SK-N-SH (cell line): Measurements from ENCODE around the gene EXOC8. TPM values are rescaled to one million over a fixed set of nuclear protein-coding genes. Genes with fewer than 3 reads are reported as not detected.

Experiments
- CTCF ChIA-PET: fragments of 300-600, 350-600 bp; formaldehyde crosslinking; extraction: SDS; loops from one replicate; lab custom pipeline; 2021; lab: Yijun Ruan, JAX
- POLR2A ChIA-PET: fragments of 350-600 bp; sonication (Branson Sonifier 250); formaldehyde crosslinking; extraction: SDS; loops from one replicate; lab custom pipeline; 2020; ENCODE audit warnings: antibody characterized with exemption, inconsistent platforms; lab: Yijun Ruan, JAX
- DNase-seq: peaks from one replicate; pipeline ENCODE4 v3.0.0; 2012
- H2AFZ ChIP-seq: fragments of 200-600 bp; sonication (generic); 2 replicates; pipeline ENCODE4 v1.8.1; 2016; ENCODE audit warnings: antibody characterized with exemption, mild to moderate bottlenecking, low read depth
- H3F3A ChIP-seq: fragments of 200-600 bp; sonication (generic); replicated peaks from 2 replicates; pipeline ENCODE3; 2016; ENCODE audit warnings: antibody characterized with exemption, mild to moderate bottlenecking; ENCODE audit not compliant: insufficient read depth
- H3K27ac ChIP-seq, 2 experiments: fragments of 200-500 bp in 1 of 2; fragments of 200-600 bp in 1 of 2; sonication (Bioruptor generic) in 1 of 2; sonication (generic), shearing (Covaris generic) in 1 of 2; 2 replicates each; pipeline versions ENCODE4 v1.5.1 to v1.6.1; 2014 to 2016; ENCODE audit warnings: low read depth in 2 of 2, inconsistent platforms in 1 of 2, low read length in 1 of 2, mild to moderate bottlenecking in 1 of 2, mixed read lengths in 1 of 2
- H3K27me3 ChIP-seq: fragments of 200-600 bp; sonication (generic), shearing (Covaris generic); 2 replicates; pipeline ENCODE4 v1.6.1; 2016; ENCODE audit warnings: mixed run types; ENCODE audit not compliant: insufficient read depth
- H3K36me3 ChIP-seq, 2 experiments: fragments of 200-500 bp in 1 of 2; fragments of 200-600 bp in 1 of 2; sonication (Bioruptor generic) in 1 of 2; sonication (generic) in 1 of 2; replicated peaks in 1 of 2; 2 replicates each; pipeline versions ENCODE3 to v1.5.1; 2014 to 2016; ENCODE audit warnings: low read length in 1 of 2, mild to moderate bottlenecking in 1 of 2; ENCODE audit not compliant: insufficient read depth in 2 of 2, control insufficient read depth in 1 of 2
- H3K4me1 ChIP-seq, 2 experiments: fragments of 200-500 bp in 1 of 2; fragments of 200-600 bp in 1 of 2; sonication (Bioruptor generic) in 1 of 2; sonication (generic), shearing (Covaris generic) in 1 of 2; 2 replicates each; pipeline versions ENCODE4 v1.5.1 to v1.6.1; 2014 to 2016; ENCODE audit warnings: low read depth in 1 of 2, low read length in 1 of 2, mixed run types in 1 of 2; ENCODE audit not compliant: insufficient read depth in 2 of 2, control insufficient read depth in 1 of 2
- H3K4me2 ChIP-seq: fragments of 200-600 bp; sonication (generic), shearing (Covaris generic); 2 replicates; pipeline ENCODE4 v1.6.1; 2017; ENCODE audit warnings: mixed run types
- H3K4me3 ChIP-seq, 2 experiments: fragments of 200-500 bp in 1 of 2; fragments of 200-600 bp in 1 of 2; sonication (Bioruptor generic) in 1 of 2; sonication (generic), shearing (Covaris generic) in 1 of 2; 2 replicates each; pipeline versions ENCODE4 v1.5.1 to v1.8.1; 2014 to 2016; ENCODE audit warnings: low read depth in 2 of 2, inconsistent platforms in 1 of 2, low read length in 1 of 2, mild to moderate bottlenecking in 1 of 2, mixed read lengths in 1 of 2, moderate library complexity in 1 of 2
- H3K79me2 ChIP-seq: fragments of 200-600 bp; sonication (generic); 2 replicates; pipeline ENCODE4 v1.8.1; 2017; ENCODE audit warnings: mild to moderate bottlenecking; ENCODE audit not compliant: insufficient read depth
- H3K9ac ChIP-seq: fragments of 200-600 bp; sonication (generic); 2 replicates; pipeline ENCODE4 v1.6.1; 2017; ENCODE audit warnings: mixed run types
- H3K9me2 ChIP-seq: fragments of 200-600 bp; sonication (generic); 2 replicates; pipeline ENCODE4 v1.6.1; 2017; ENCODE audit warnings: mixed run types
- H3K9me3 ChIP-seq: fragments of 200-600 bp; sonication (generic); 2 replicates; pipeline ENCODE4 v1.6.1; 2017; ENCODE audit warnings: mixed run types, mild to moderate bottlenecking, moderate library complexity
- H4K20me1 ChIP-seq: fragments of 200-600 bp; sonication (generic); 2 replicates; pipeline ENCODE4 v1.6.1; 2017; ENCODE audit warnings: mild to moderate bottlenecking, mixed run types; ENCODE audit not compliant: insufficient read depth
- EP300 ChIP-seq, 2 experiments: IDR thresholded peaks; 2 replicates each; pipeline versions ENCODE4 v1.4.0 to v1.6.1; 2012; ENCODE audit warnings: borderline replicate concordance in 1 of 2, low read depth in 1 of 2, low read length in 1 of 2
- FOXJ3 ChIP-seq: sonication (generic); formaldehyde crosslinking; IDR thresholded peaks from 2 replicates; pipeline ENCODE4 v1.5.1; 2020; ENCODE audit warnings: mild to moderate bottlenecking, missing genetic modification reagents
- GABPA ChIP-seq: IDR thresholded peaks from 2 replicates; pipeline ENCODE4 v1.4.0; 2012; ENCODE audit warnings: low read depth, mild to moderate bottlenecking
- IRF3 ChIP-seq: fragments of 150-350 bp; IDR thresholded peaks from 2 replicates; pipeline ENCODE4 v1.6.1; 2016; ENCODE audit warnings: mild to moderate bottlenecking, low read depth, low read length
- MAX ChIP-seq: IDR thresholded peaks from 2 replicates; pipeline ENCODE4 v1.4.0; 2012; ENCODE audit warnings: low read depth
- MEF2A ChIP-seq: IDR thresholded peaks from 2 replicates; pipeline ENCODE4 v1.4.0; 2012; ENCODE audit warnings: low read depth, borderline replicate concordance
- MXI1 ChIP-seq: IDR thresholded peaks from 2 replicates; pipeline ENCODE4 v1.6.1; 2012; ENCODE audit warnings: mild to moderate bottlenecking, low read depth, low read length, improper control_type of control experiment
- NFIC ChIP-seq: IDR thresholded peaks from 2 replicates; pipeline ENCODE4 v1.4.0; 2012; ENCODE audit warnings: borderline replicate concordance
- NRF1 ChIP-seq: IDR thresholded peaks from 2 replicates; pipeline ENCODE4 v1.6.1; 2012; ENCODE audit warnings: low read depth, mild to moderate bottlenecking, low read length
- PBX3 ChIP-seq: IDR thresholded peaks from 2 replicates; pipeline ENCODE4; 2012
- REST ChIP-seq: IDR thresholded peaks from 2 replicates; pipeline ENCODE4 v1.6.1; 2012; ENCODE audit warnings: mild to moderate bottlenecking, low read depth, low read length, moderate library complexity
- RFX5 ChIP-seq: IDR thresholded peaks from 2 replicates; pipeline ENCODE4 v1.6.1; 2012; ENCODE audit warnings: mild to moderate bottlenecking, improper control_type of control experiment, low read length
- SMC3 ChIP-seq: IDR thresholded peaks from 2 replicates; pipeline ENCODE4 v1.6.1; 2012; ENCODE audit warnings: low read depth, low read length, improper control_type of control experiment
- TCF12 ChIP-seq: IDR thresholded peaks from 2 replicates; pipeline ENCODE4 v1.4.0; 2012
- YY1 ChIP-seq: IDR thresholded peaks from 2 replicates; pipeline ENCODE4 v1.4.0; 2012; ENCODE audit warnings: low read depth, mild to moderate bottlenecking
- WGBS: methylation state at CpG from one replicate; pipeline ENCODE4 v1.1.6; 2017; ENCODE audit warnings: low lambda C conversion rate; 5-methylcytosine and 5-hydroxymethylcytosine counted together
- polyA plus RNA-seq, 3 experiments: library from polyadenylated mRNA; depleted of rRNA; stranded (reverse); fragments of >200 nt; gene quantifications; 2 replicates each; pipeline ENCODE4 v1.2.3, GENCODE V29; 2012

Gene EXOC8
- polyA plus RNA-seq, 1 of the 3 experiments (the other 2 are of a cell fraction): 2.1 TPM

GRCh38 chr1:231334952-231335351 is 2.7 kb downstream of the EXOC8 start:
- H3K79me2 ChIP-seq: peaks cover 78% of the 10 kb centered on the region
- no peak overlapping the region for H3K27ac ChIP-seq
- ChIA-PET CTCF (interaction anchor here (0.6 to 1.3 kb wide), 5 partner anchors 19 to 271 kb away, joined by 3 to 4 read pairs (median 3); no protein-coding TSS in a partner anchor), POLR2A (no interaction called here)
- H2AFZ ChIP-seq: no peak overlapping the region
- peak overlapping the region; percentile 98 for H3K4me2 ChIP-seq
- DNase-seq: no peak
- H3K4me3 ChIP-seq: peak overlapping the region; percentile 56 to 98
- no peaks in the 10 kb centered on the region for H3K9me3 ChIP-seq
- no peaks in the 10 kb centered on the region for H3K9me2 ChIP-seq
- no peak for TF ChIP-seq GABPA
- TF ChIP-seq PBX3: no peak
- TF ChIP-seq YY1: no peak
- TF ChIP-seq REST: no peak
- no peak for TF ChIP-seq RFX5
- TF ChIP-seq NRF1: no peak
- TF ChIP-seq SMC3: no peak
- no peak for TF ChIP-seq MAX
- no peak for TF ChIP-seq MEF2A
- peaks cover 27 to 33% of the 10 kb centered on the region in 2 experiments for H3K36me3 ChIP-seq
- H3K4me1 ChIP-seq: peaks cover 13 to 44% of the 10 kb centered on the region in 2 experiments; a peak in 3 of 4 replicates
- peaks cover 42% of the 10 kb centered on the region for H4K20me1 ChIP-seq
- no peaks in the 10 kb centered on the region for H3K27me3 ChIP-seq
- 78% methylated on average over 6 of the region's 6 CpGs for WGBS
- peaks cover 7% of the 10 kb centered on the region for H3F3A ChIP-seq
- H3K9ac ChIP-seq: peak overlapping the region; percentile 30; the same call in 1 of the 2 replicates

- H3K4me2 ChIP-seq: peak overlapping the region; percentile 98
- H3K27me3 ChIP-seq: no peaks in the 10 kb centered on the region
- no peaks in the 10 kb centered on the region for H3K9me3 ChIP-seq
- H3K4me1 ChIP-seq: peaks cover 13 to 38% of the 10 kb centered on the region in 2 experiments; a peak in 3 of 4 replicates
- peaks cover 42% of the 10 kb centered on the region for H4K20me1 ChIP-seq
- peak overlapping the region; percentile 30; the same call in 1 of the 2 replicates for H3K9ac ChIP-seq
- H3K36me3 ChIP-seq: peaks cover 27 to 33% of the 10 kb centered on the region in 2 experiments
- DNase-seq: no peak
- no peak overlapping the region for H3K27ac ChIP-seq
- WGBS: 100% methylated on average over 1 of the region's 1 CpG
- CTCF ChIA-PET: interaction anchor here (0.6 to 1.3 kb wide), 5 partner anchors 13 to 272 kb away, joined by 3 to 4 read pairs (median 4); no protein-coding TSS in a partner anchor
- H3K9me2 ChIP-seq: no peaks in the 10 kb centered on the region
- peaks cover 7% of the 10 kb centered on the region for H3F3A ChIP-seq
- peaks cover 70% of the 10 kb centered on the region for H3K79me2 ChIP-seq
- H3K4me3 ChIP-seq: peak overlapping the region; percentile 56 to 98
- H2AFZ ChIP-seq: no peak overlapping the region
- POLR2A ChIA-PET: no interaction called here
- no peak for TF ChIP-seq EP300 (IDR thresholded peaks at IDR 0.05; ENCODE audit: borderline replicate concordance in 1 of 2, low read depth in 1 of 2, low read length in 1 of 2)
- TF ChIP-seq REST: no peak
- TF ChIP-seq FOXJ3: no peak
- no peak for TF ChIP-seq IRF3
- TF ChIP-seq MAX: no peak
- no peak for TF ChIP-seq NFIC
- TF ChIP-seq MXI1: no peak
- TF ChIP-seq TCF12: no peak
- no peak for TF ChIP-seq RFX5
- TF ChIP-seq NRF1: no peak
Observed at GRCh38 chr1:231334079-231334666, 3.5 kb downstream of the EXOC8 start.
